ENCODE data around the gene PHRF1. TPM values are rescaled to one million over a fixed set of nuclear protein-coding genes. Genes with fewer than 3 reads are reported as not detected.

Gene PHRF1
- total and polyA plus RNA-seq, 9 of the 15 experiments (the other 6 are each of a cell fraction or from before 2014, with no cell fraction given), result 0.07 to 37.2 (median 7.7) TPM

GRCh38 chr11:536841-537621 is 39.2 kb upstream of the PHRF1 start, which contains the start of gene LRRC56 (continued):
- TF ChIP-seq SAFB2 (IDR thresholded peaks at IDR 0.05; ENCODE audit: borderline replicate concordance, low read depth, low read length, severe bottlenecking) (no peak), TARDBP (IDR thresholded peaks at IDR 0.05) (no peak), MAZ (CRISPR knock-in tag; conservative IDR thresholded peaks at IDR 0.05 in 1 of 2, IDR thresholded peaks at IDR 0.05 in 1 of 2) (peak in 1 of 2 experiments; percentile 70; a peak in 1 of 4 replicates), CREM (IDR thresholded peaks at IDR 0.05; ENCODE audit: low read depth) (peak; percentile 47), HMBOX1 (IDR thresholded peaks at IDR 0.05) (no peak), ZBED1 (IDR thresholded peaks at IDR 0.05) (peak; percentile 35; the same call in 1 of the 2 replicates), CHD2 (IDR thresholded peaks at IDR 0.05; ENCODE audit: low read depth, low read length) (0 out of 2 replicates have a peak, but pooled peaks have one; percentile 7), MTA3 (IDR thresholded peaks at IDR 0.05; ENCODE audit: borderline replicate concordance) (peak; percentile 79; the same call in 1 of the 2 replicates), KLF10 (CRISPR knock-in tag; IDR thresholded peaks at IDR 0.05) (no peak), TAL1 (IDR thresholded peaks at IDR 0.05) (no peak), CSDE1 (IDR thresholded peaks at IDR 0.05) (peak in 1 of 2 experiments; percentile 96; a peak in 2 of 4 replicates), CXXC5 (CRISPR knock-in tag; IDR thresholded peaks at IDR 0.05) (peak; percentile 90), GATAD2A (IDR thresholded peaks at IDR 0.05) (peak; percentile 75; the same call in 1 of the 2 replicates), NR2C2 (CRISPR knock-in tag; IDR thresholded peaks at IDR 0.05) (0 out of 2 replicates have a peak, but pooled peaks have one; percentile 55), NR2C2 (tag; IDR thresholded peaks at IDR 0.05) (no peak; the same call in 1 of the 2 replicates)
- TF ChIP-seq, protein P1, sequence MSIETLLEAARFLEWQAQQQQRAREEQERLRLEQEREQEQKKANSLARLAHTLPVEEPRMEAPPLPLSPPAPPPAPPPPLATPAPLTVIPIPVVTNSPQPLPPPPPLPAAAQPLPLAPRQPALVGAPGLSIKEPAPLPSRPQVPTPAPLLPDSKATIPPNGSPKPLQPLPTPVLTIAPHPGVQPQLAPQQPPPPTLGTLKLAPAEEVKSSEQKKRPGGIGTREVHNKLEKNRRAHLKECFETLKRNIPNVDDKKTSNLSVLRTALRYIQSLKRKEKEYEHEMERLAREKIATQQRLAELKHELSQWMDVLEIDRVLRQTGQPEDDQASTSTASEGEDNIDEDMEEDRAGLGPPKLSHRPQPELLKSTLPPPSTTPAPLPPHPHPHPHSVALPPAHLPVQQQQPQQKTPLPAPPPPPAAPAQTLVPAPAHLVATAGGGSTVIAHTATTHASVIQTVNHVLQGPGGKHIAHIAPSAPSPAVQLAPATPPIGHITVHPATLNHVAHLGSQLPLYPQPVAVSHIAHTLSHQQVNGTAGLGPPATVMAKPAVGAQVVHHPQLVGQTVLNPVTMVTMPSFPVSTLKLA (conservative IDR thresholded peaks at IDR 0.05), result peak; percentile 99
- TF ChIP-seq, protein P2, sequence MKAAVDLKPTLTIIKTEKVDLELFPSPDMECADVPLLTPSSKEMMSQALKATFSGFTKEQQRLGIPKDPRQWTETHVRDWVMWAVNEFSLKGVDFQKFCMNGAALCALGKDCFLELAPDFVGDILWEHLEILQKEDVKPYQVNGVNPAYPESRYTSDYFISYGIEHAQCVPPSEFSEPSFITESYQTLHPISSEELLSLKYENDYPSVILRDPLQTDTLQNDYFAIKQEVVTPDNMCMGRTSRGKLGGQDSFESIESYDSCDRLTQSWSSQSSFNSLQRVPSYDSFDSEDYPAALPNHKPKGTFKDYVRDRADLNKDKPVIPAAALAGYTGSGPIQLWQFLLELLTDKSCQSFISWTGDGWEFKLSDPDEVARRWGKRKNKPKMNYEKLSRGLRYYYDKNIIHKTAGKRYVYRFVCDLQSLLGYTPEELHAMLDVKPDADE (conservative IDR thresholded peaks at IDR 0.05; ENCODE audit: control insufficient read depth, low read depth, low read length), result peak; percentile 55; the same call in 1 of the 2 replicates
- TF ChIP-seq, protein P3, sequence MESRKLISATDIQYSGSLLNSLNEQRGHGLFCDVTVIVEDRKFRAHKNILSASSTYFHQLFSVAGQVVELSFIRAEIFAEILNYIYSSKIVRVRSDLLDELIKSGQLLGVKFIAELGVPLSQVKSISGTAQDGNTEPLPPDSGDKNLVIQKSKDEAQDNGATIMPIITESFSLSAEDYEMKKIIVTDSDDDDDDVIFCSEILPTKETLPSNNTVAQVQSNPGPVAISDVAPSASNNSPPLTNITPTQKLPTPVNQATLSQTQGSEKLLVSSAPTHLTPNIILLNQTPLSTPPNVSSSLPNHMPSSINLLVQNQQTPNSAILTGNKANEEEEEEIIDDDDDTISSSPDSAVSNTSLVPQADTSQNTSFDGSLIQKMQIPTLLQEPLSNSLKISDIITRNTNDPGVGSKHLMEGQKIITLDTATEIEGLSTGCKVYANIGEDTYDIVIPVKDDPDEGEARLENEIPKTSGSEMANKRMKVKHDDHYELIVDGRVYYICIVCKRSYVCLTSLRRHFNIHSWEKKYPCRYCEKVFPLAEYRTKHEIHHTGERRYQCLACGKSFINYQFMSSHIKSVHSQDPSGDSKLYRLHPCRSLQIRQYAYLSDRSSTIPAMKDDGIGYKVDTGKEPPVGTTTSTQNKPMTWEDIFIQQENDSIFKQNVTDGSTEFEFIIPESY (CRISPR knock-in tag; IDR thresholded peaks at IDR 0.05), result peak; percentile 99
- TF ChIP-seq, protein P4, sequence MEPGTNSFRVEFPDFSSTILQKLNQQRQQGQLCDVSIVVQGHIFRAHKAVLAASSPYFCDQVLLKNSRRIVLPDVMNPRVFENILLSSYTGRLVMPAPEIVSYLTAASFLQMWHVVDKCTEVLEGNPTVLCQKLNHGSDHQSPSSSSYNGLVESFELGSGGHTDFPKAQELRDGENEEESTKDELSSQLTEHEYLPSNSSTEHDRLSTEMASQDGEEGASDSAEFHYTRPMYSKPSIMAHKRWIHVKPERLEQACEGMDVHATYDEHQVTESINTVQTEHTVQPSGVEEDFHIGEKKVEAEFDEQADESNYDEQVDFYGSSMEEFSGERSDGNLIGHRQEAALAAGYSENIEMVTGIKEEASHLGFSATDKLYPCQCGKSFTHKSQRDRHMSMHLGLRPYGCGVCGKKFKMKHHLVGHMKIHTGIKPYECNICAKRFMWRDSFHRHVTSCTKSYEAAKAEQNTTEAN (CRISPR knock-in tag; IDR thresholded peaks at IDR 0.05), result no peak

All from K562 (cell line).